OCI-LY3 (cell line): ENCODE measurements around the gene EXOC7.

ENCODE experiments used
- H2AFZ ChIP-seq: fragments of 200-600, 300-600 bp; shearing (Covaris generic); 2 replicates; pipeline ENCODE4 v1.6.0; 2014; ENCODE audit warnings: antibody characterized with exemption, low read depth, low read length
- H3K27ac ChIP-seq: fragments of 200-600, 300-600 bp; sonication (generic); 2 replicates; pipeline ENCODE4 v1.5.1; 2014; ENCODE audit warnings: mild to moderate bottlenecking, low read length, moderate library complexity, mixed read lengths
- H3K27me3 ChIP-seq: fragments of 200-600, 300-600 bp; sonication (generic); 2 replicates; pipeline ENCODE4 v1.6.1; 2014; ENCODE audit warnings: low read depth, low read length, mixed read lengths
- H3K36me3 ChIP-seq: fragments of 200-600, 300-600 bp; sonication (generic); replicated peaks from 2 replicates; pipeline ENCODE3; 2014; ENCODE audit warnings: low read depth, low read length, mixed read lengths
- H3K4me1 ChIP-seq: fragments of 300-600, 200-600 bp; sonication (generic); 2 replicates; pipeline ENCODE4 v1.6.1; 2014; ENCODE audit warnings: low read length, mixed read lengths
- H3K4me2 ChIP-seq: fragments of 200-600, 300-600 bp; sonication (generic); 2 replicates; pipeline ENCODE4 v1.6.1; 2014; ENCODE audit warnings: low read length, mixed read lengths
- H3K4me3 ChIP-seq: fragments of 300-600, 200-600 bp; sonication (generic); 2 replicates; pipeline ENCODE4 v1.5.1; 2014; ENCODE audit warnings: antibody characterized with exemption, mild to moderate bottlenecking, low read length, moderate library complexity
- H3K79me2 ChIP-seq: fragments of 300-600, 200-600 bp; shearing (Covaris generic); 2 replicates; pipeline ENCODE4 v1.6.1; 2014; ENCODE audit warnings: mild to moderate bottlenecking, low read length, mixed read lengths
- H3K9ac ChIP-seq: fragments of 300-600, 200-600 bp; shearing (Covaris generic); 2 replicates; pipeline ENCODE4 v1.6.0; 2014; ENCODE audit warnings: mild to moderate bottlenecking, low read length, moderate library complexity
- H3K9me3 ChIP-seq: fragments of 200-600, 300-600 bp; shearing (Covaris generic); 2 replicates; pipeline ENCODE4 v1.6.1; 2014; ENCODE audit warnings: low read length, mixed read lengths; ENCODE audit not compliant: insufficient read depth
- H4K20me1 ChIP-seq: fragments of 200-600, 300-600 bp; sonication (generic); 2 replicates; pipeline ENCODE4 v1.6.1; 2016; ENCODE audit warnings: low read length, mixed read lengths; ENCODE audit not compliant: insufficient read depth
- EZH2phosphoT487 ChIP-seq: fragments of 200-600 bp; shearing (Covaris generic); IDR thresholded peaks from 2 replicates; pipeline ENCODE4 v1.6.1; 2018; ENCODE audit warnings: antibody characterized with exemption, mixed run types, low read depth
- TF ChIP-seq, protein P1 (sequence below): fragments of 200-600, 300-600 bp; sonication (generic); IDR thresholded peaks from 2 replicates; pipeline ENCODE4 v1.5.1; 2014; ENCODE audit warnings: antibody characterized with exemption, low read length, low read depth

The EXOC7 gene

DNA sequence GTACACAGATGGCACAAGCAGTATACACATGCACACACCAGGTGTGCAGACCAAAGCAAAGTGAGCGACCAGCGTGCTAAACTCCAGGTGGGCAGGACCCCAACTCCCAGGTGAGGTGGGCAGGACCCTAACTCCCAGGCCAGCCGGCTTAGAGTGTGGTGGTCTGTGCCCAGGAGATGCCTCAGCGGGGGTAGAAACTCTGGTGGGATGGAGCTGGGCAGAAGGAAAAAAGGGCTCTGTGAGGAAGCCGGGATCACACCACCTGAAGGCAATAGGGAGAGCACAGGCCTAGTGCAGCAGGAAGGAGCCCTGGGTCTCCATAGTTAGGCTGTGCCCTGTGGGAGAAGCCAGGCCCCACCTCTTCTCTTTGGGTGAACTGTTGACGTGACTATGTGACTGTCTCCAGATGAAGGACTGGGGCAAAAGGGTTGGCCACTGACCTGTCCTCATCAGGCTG lies 39.0 kb upstream of the EXOC7 start:
- H3K4me3 ChIP-seq, result no peak overlapping the region
- TF ChIP-seq EZH2phosphoT487, result no peak
- H2AFZ ChIP-seq, result no peak overlapping the region
- no peak overlapping the region for H3K27ac ChIP-seq
- no peaks in the 10 kb centered on the region for H3K36me3 ChIP-seq
- H3K4me1 ChIP-seq, result peaks cover 27% of the 10 kb centered on the region
- H3K9me3 ChIP-seq, result no peaks in the 10 kb centered on the region
- H3K4me2 ChIP-seq, result no peak overlapping the region
- no peaks in the 10 kb centered on the region for H4K20me1 ChIP-seq
- no peak overlapping the region for H3K9ac ChIP-seq
- no peaks in the 10 kb centered on the region for H3K27me3 ChIP-seq
- no peaks in the 10 kb centered on the region for H3K79me2 ChIP-seq

- H3K36me3 ChIP-seq, result no peaks in the 10 kb centered on the region
- H3K4me2 ChIP-seq, result no peak overlapping the region
- no peaks in the 10 kb centered on the region for H4K20me1 ChIP-seq
- H3K9me3 ChIP-seq, result no peaks in the 10 kb centered on the region
- H3K4me3 ChIP-seq, result no peak overlapping the region
- H3K27ac ChIP-seq, result no peak overlapping the region
- no peak overlapping the region for H3K9ac ChIP-seq
- H3K27me3 ChIP-seq, result no peaks in the 10 kb centered on the region
- TF ChIP-seq EZH2phosphoT487, result no peak
- TF ChIP-seq, protein P1, sequence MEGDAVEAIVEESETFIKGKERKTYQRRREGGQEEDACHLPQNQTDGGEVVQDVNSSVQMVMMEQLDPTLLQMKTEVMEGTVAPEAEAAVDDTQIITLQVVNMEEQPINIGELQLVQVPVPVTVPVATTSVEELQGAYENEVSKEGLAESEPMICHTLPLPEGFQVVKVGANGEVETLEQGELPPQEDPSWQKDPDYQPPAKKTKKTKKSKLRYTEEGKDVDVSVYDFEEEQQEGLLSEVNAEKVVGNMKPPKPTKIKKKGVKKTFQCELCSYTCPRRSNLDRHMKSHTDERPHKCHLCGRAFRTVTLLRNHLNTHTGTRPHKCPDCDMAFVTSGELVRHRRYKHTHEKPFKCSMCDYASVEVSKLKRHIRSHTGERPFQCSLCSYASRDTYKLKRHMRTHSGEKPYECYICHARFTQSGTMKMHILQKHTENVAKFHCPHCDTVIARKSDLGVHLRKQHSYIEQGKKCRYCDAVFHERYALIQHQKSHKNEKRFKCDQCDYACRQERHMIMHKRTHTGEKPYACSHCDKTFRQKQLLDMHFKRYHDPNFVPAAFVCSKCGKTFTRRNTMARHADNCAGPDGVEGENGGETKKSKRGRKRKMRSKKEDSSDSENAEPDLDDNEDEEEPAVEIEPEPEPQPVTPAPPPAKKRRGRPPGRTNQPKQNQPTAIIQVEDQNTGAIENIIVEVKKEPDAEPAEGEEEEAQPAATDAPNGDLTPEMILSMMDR, result no peak
- H2AFZ ChIP-seq, result no peak overlapping the region
- no peaks in the 10 kb centered on the region for H3K79me2 ChIP-seq
- H3K4me1 ChIP-seq, result peaks cover 27% of the 10 kb centered on the region
Measured at GRCh38 chr17:76142039-76142584, 38.5 kb upstream of the EXOC7 start.

DNA sequence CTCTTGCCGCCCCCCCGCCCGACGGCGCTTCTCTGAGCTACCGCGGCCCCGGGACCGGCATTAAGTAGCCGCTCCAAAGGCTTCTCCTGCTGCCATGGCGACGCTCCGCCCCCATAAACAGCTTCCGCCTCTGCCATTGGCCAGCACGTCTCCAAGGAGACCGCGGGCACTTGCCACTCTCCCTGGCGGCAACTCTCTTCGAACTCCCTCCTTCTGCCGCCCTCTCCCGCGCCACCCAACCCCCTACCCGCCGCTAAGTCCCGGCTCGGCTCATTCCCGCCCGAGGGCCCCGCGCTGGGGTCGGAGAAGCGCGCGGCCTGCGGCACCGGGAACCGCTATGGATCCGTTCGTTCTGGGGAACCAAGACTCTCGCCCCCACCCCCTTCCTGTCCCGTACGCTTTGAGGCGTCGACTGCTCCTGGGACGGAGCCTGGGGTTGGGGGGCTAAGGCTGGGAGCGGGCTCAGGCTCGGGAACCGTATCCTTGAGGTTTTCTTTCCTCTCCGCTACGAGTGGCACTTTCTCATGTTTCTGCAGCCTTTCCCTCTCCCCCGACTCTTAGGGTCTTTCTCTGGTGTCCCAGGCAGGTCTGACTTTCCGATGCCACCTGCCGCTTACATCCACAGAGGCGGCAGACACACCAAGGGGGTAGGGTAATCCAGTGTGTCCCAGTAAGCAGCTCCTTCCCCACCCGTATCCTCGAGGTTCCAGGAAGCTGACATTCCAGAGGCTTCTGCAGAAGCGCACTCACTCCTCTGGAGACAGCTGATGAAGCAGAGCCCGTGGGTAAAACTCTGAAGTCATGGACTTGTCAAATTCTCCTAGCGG lies 37.8 kb upstream of the EXOC7 start, which contains the start of gene FOXJ1:
Gene FOXJ1, minus strand, starts transcription at position 34 of the 827 bp plus-strand sequence. CDS start 850 bp downstream, outside the sequence.
- peak within 1 kb of the TSS; percentile 52 for H3K4me2 ChIP-seq
- no peaks in the 10 kb centered on the region for H3K9me3 ChIP-seq
- peak within 1 kb of the TSS; percentile 69 for H3K4me3 ChIP-seq
- no peaks in the 10 kb centered on the region for H3K36me3 ChIP-seq
- no peak within 1 kb of the TSS for H2AFZ ChIP-seq
- no peak for TF ChIP-seq EZH2phosphoT487
- TF ChIP-seq, protein P1, result no peak
- H3K4me1 ChIP-seq, result peaks cover 27% of the 10 kb centered on the region
- H3K27ac ChIP-seq, result no peak within 1 kb of the TSS
- no peaks in the 10 kb centered on the region for H3K27me3 ChIP-seq
- no peaks in the 10 kb centered on the region for H4K20me1 ChIP-seq
- no peaks in the 10 kb centered on the region for H3K79me2 ChIP-seq
- H3K9ac ChIP-seq, result no peak within 1 kb of the TSS

GRCh38 chr17:76140661-76141211 lies 37.1 kb upstream of the EXOC7 start:
- Histone ChIP-seq H3K27ac (no peak overlapping the region), H3K9me3 (no peaks in the 10 kb centered on the region), H4K20me1 (no peaks in the 10 kb centered on the region), H3K27me3 (no peaks in the 10 kb centered on the region), H3K4me1 (peaks cover 22% of the 10 kb centered on the region), H2AFZ (no peak overlapping the region), H3K4me3 (peak overlapping the region; percentile 69), H3K36me3 (no peaks in the 10 kb centered on the region), H3K9ac (no peak overlapping the region), H3K79me2 (no peaks in the 10 kb centered on the region), H3K4me2 (peak overlapping the region; percentile 52)
- no peak for TF ChIP-seq EZH2phosphoT487
- TF ChIP-seq, protein P1, result no peak
